CD4-positive, alpha-beta memory T cell (primary cell): ENCODE measurements around the gene ZDHHC1. TPM values are rescaled to one million over a fixed set of nuclear protein-coding genes. Genes with fewer than 3 reads are reported as not detected.

Experiments
- CTCF ChIA-PET: fragments of 350-600 bp; sonication (Branson Sonifier 250); formaldehyde crosslinking; loops from one replicate; lab custom pipeline; 2021; ENCODE audit warnings: inconsistent platforms; ENCODE audit not compliant: partially characterized antibody; lab: Charles Lee
- POLR2A ChIA-PET: fragments of 350-600 bp; sonication (Branson Sonifier 250); formaldehyde crosslinking; loops from one replicate; lab custom pipeline; 2021; ENCODE audit not compliant: partially characterized antibody; lab: Charles Lee
- DNase-seq, 5 donors: peaks; one replicate each; pipeline versions ENCODE4 v3.0.0 to v3.0.0-alpha.2; 2020 to 2022; ENCODE audit warnings: mixed read lengths in 1 of 5
- H3K27ac ChIP-seq: one replicate; pipeline ENCODE4 v1.7.0; 2013; ENCODE audit warnings: low read depth, low read length
- H3K27me3 ChIP-seq: 2 replicates; pipeline ENCODE4 v1.7.0; 2013; ENCODE audit warnings: mild to moderate bottlenecking, low read length, moderate library complexity; ENCODE audit not compliant: insufficient read depth
- H3K36me3 ChIP-seq: 2 replicates; pipeline ENCODE4 v1.7.0; 2013; ENCODE audit warnings: mild to moderate bottlenecking, low read length, moderate library complexity; ENCODE audit not compliant: insufficient read depth
- H3K4me1 ChIP-seq: 2 replicates; pipeline ENCODE4 v1.7.0; 2013; ENCODE audit warnings: mild to moderate bottlenecking, low read length, moderate library complexity; ENCODE audit not compliant: insufficient read depth
- H3K4me3 ChIP-seq, 2 donors: one replicate each; pipeline ENCODE4 v1.7.0; 2013; ENCODE audit warnings: low read length in 2 of 2, mild to moderate bottlenecking in 1 of 2
- H3K9me3 ChIP-seq, 2 donors: one replicate each; pipeline ENCODE4 v1.7.0; 2013; ENCODE audit warnings: low read length in 2 of 2, control low read depth in 1 of 2; ENCODE audit not compliant: control insufficient read depth in 1 of 2
- H3K27ac Mint-ChIP-seq, 7 donors: one replicate each; pipeline ENCODE4 v1.8.0; 2020 to 2021; ENCODE audit warnings: mixed read lengths in 7 of 7, mild to moderate bottlenecking in 6 of 7, inconsistent platforms in 3 of 7, moderate library complexity in 3 of 7
- H3K27me3 Mint-ChIP-seq, 2 donors: one replicate each; pipeline ENCODE4 v1.8.0; 2020 to 2021; ENCODE audit warnings: mixed read lengths in 2 of 2
- H3K36me3 Mint-ChIP-seq, 2 donors: one replicate each; pipeline ENCODE4 v1.8.0; 2020 to 2021; ENCODE audit warnings: mixed read lengths in 2 of 2, inconsistent platforms in 1 of 2, mild to moderate bottlenecking in 1 of 2
- H3K4me1 Mint-ChIP-seq, 4 donors: one replicate each; pipeline ENCODE4 v1.8.0; 2020 to 2021; ENCODE audit warnings: mixed read lengths in 4 of 4, mild to moderate bottlenecking in 1 of 4
- H3K4me3 Mint-ChIP-seq, 8 donors: one replicate each; pipeline ENCODE4 v1.8.0; 2020 to 2021; ENCODE audit warnings: mixed read lengths in 8 of 8, mild to moderate bottlenecking in 7 of 8, moderate library complexity in 6 of 8, inconsistent platforms in 3 of 8
- H3K9me3 Mint-ChIP-seq, 8 donors: one replicate each; pipeline ENCODE4 v1.8.0; 2020 to 2021; ENCODE audit warnings: mixed read lengths in 8 of 8, mild to moderate bottlenecking in 5 of 8, inconsistent platforms in 3 of 8, moderate library complexity in 1 of 8
- intact Hi-C: fragments of 100-400 bp; cut with micrococcal nuclease; formaldehyde crosslinking; loops from one replicate; pipeline ENCODE4 v1.15.1; 2023
- polyA plus RNA-seq, 2 donors: library from polyadenylated mRNA; unstranded; fragments of 300-500 nt; fragmentation: Illumina TruSeq; gene quantifications; one replicate each; pipeline ENCODE4 v1.2.3, GENCODE V29; 2021
- total RNA-seq, 2 experiments: library from RNA; stranded (reverse); gene quantifications; one replicate each; pipeline ENCODE4 v1.2.3, GENCODE V29; 2021

Gene ZDHHC1
- total and polyA plus RNA-seq, 4 experiments from 2014 or later, result not detected

DNA sequence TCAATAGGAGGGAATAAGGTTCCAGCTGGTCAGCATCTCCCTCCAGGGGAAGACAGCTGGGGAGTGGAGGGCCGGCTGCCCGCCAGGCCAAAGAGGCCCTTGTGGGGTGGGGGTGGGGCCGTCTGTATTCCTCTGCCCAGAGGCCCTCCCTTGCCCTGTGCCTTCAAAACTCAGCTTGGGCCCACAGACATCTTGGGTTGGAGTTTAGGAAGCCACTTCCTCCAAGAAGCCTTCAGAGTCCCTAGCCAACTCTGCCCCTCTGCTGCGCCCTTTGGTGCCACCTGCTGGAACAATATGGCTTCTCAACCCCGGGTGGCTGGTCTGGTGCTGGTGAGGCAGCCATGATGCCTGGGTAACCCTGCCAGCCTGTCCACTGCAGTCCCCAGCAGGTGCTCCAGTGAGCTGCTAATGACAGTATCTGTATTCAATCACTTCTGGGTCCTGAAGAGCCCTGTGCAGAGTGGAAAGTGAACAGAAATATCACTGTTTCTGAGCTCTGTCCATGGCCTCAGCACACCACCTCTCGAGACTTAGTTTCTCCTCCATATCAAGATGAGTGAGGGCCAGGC is 31.3 kb upstream of the ZDHHC1 start:
- CTCF ChIA-PET, result interaction anchor here (0.6 to 1.5 kb wide), 5 partner anchors 14 to 491 kb away, joined by 3 to 5 read pairs (median 4); no protein-coding TSS in a partner anchor
- Histone ChIP-seq H3K36me3 (peaks cover 10% of the 10 kb centered on the region), H3K27me3 (no peaks in the 10 kb centered on the region), H3K27ac (no peak overlapping the region), H3K4me1 (no peaks in the 10 kb centered on the region), H3K9me3 (no peaks in the 10 kb centered on the region), H3K4me3 (no peak overlapping the region)
- H3K4me1 Mint-ChIP-seq, result peaks cover 0 to 15% (median 3%) of the 10 kb centered on the region in 4 donors
- peak in 4 of 5 donors; percentile 34 to 46 (median 42) for DNase-seq
- intact Hi-C loops, result no loop called here
- H3K27ac Mint-ChIP-seq, result no peak overlapping the region
- H3K36me3 Mint-ChIP-seq, result peaks cover 11 to 56% of the 10 kb centered on the region in 2 donors
- H3K4me3 Mint-ChIP-seq, result no peak overlapping the region
- no peaks in the 10 kb centered on the region for H3K27me3 Mint-ChIP-seq
- no peaks in the 10 kb centered on the region for H3K9me3 Mint-ChIP-seq
- POLR2A ChIA-PET, result interaction anchor here (0.8 kb wide), 1 partner anchor 9 kb away, joined by 3 read pairs; no protein-coding TSS in a partner anchor

DNA sequence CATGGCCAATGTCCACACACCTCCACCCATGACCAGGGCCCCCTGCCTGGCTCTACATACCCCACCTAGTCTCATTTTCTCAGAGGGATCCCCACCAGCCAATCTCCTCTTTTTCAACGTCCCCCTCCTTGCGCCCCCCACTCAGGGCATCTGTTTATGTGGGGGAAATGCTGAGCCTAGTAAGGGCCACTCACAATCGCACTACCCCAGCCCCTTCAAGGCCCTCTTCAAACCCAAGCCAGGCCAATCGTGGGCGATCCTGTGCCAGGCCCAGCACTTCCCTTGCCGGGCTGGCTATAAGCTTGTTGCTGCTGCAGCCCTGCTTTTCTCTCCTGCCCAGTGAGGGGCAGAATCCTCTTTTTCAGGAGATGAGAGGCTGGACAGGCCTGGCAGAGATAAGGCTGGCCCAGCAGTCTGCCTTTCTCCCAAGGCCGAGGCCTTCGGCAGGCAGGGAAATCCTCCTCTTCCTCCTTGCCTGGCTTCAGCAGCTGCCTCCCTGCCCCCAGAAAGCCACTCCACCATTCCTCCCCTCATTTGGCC is 30.8 kb upstream of the ZDHHC1 start:
- no peak overlapping the region for H3K27ac ChIP-seq
- H3K27me3 ChIP-seq, result no peaks in the 10 kb centered on the region
- peaks cover 0 to under 1% (median 0%) of the 10 kb centered on the region in 8 donors for H3K9me3 Mint-ChIP-seq
- DNase-seq, result no peak
- no peaks in the 10 kb centered on the region for H3K9me3 ChIP-seq
- POLR2A ChIA-PET, result no interaction called here
- peaks cover 0 to 15% (median 3%) of the 10 kb centered on the region in 4 donors for H3K4me1 Mint-ChIP-seq
- H3K4me3 ChIP-seq, result no peak overlapping the region
- H3K27ac Mint-ChIP-seq, result no peak overlapping the region
- H3K4me1 ChIP-seq, result no peaks in the 10 kb centered on the region
- H3K36me3 ChIP-seq, result peaks cover 13% of the 10 kb centered on the region
- H3K4me3 Mint-ChIP-seq, result no peak overlapping the region
- peaks cover 11 to 56% of the 10 kb centered on the region in 2 donors for H3K36me3 Mint-ChIP-seq
- intact Hi-C loops, result no loop called here
- CTCF ChIA-PET, result interaction anchor here (0.6 to 1.5 kb wide), 4 partner anchors 19 to 490 kb away, joined by 3 to 5 read pairs (median 4); no protein-coding TSS in a partner anchor
- no peaks in the 10 kb centered on the region for H3K27me3 Mint-ChIP-seq

DNA sequence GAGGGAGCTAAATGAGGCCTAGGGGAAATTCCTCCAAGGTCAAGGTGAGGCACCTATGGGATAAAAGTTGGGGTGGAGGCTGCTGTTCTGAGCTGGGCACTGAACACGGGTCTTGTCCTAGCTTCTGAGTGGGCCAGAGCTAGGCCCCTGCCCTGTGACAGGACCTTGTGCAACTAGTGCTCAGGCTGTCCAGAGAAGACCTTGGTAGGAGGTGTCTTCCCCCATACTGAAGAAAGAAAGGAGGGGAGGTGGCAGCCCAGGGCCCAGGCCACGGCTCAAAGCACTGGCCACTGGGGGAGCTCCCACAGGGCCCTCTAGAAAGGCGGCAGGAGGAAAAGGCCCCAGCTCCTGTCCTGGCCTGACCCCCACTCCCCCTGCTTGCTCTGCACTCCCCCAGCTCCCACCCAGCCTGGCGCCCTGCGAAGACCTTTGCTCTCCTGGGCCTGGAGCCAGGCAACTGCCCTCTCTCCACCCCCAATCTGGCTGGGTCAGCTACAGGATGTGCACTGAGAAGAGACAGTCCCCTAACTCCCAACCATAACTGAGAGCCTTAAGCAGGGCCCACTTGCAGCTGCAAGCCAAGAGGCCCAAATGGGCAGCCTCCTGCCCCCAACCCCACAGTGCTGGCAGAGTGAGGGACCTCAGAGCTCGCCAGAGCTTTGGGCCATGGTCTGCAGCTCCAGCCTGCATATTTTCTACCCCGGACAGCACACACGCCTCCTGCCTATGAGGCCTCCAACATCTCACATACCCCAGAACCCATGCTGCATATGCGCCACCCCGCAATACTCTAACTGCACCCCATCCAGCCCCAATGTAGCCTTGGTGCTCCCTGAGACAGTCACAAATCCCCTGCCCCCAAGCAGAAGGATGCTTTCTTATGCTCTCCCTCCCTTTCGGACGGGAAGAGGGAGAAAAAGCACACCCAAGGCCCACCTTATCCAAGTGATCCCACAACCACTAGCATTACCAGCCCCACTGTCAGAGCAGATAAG is 29.9 kb upstream of the ZDHHC1 start:
- ChIA-PET POLR2A (no interaction called here), CTCF (interaction anchor here (0.8 kb wide), 1 partner anchor 18 kb away, joined by 3 read pairs; no protein-coding TSS in a partner anchor)
- Histone ChIP-seq H3K27ac (no peak overlapping the region), H3K4me1 (no peaks in the 10 kb centered on the region), H3K4me3 (no peak overlapping the region), H3K36me3 (peaks cover 13% of the 10 kb centered on the region), H3K9me3 (no peaks in the 10 kb centered on the region), H3K27me3 (no peaks in the 10 kb centered on the region)
- no peak for DNase-seq
- H3K27me3 Mint-ChIP-seq, result no peaks in the 10 kb centered on the region
- no peak overlapping the region for H3K4me3 Mint-ChIP-seq
- H3K9me3 Mint-ChIP-seq, result peaks cover 0 to 1% (median 0%) of the 10 kb centered on the region in 8 donors
- peak overlapping the region in 2 of 7 donors; percentile 11 to 51 for H3K27ac Mint-ChIP-seq
- H3K36me3 Mint-ChIP-seq, result peaks cover 11 to 58% of the 10 kb centered on the region in 2 donors
- peaks cover 0 to 11% (median 3%) of the 10 kb centered on the region in 4 donors for H3K4me1 Mint-ChIP-seq
- intact Hi-C loops, result no loop called here

DNA sequence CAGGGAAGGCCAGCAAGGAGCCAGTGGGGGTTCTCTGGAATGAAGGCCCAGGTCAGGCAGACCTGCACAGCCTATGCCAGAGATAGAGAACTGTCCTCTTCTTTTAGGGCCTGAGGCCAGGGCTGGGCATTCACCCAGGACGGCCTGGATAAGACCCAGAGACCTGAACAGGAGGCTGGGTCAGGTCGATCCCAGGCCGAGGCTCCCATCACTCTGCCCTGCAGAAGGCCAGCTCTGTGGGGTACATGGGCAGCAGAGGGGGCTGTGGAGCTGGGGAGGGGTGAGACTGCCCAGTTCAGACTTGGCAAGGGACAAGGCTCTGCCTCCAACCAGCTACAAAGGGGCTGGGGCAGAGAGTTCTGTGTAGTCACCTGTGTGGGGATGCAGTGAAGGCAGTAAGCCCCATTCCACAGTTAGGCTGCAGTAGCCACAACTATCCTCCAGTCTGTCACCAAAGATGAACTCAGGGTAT is 29.2 kb upstream of the ZDHHC1 start:
- peaks cover 8 to 54% of the 10 kb centered on the region in 2 donors for H3K36me3 Mint-ChIP-seq
- CTCF ChIA-PET, result no interaction called here
- no peak overlapping the region for H3K4me3 ChIP-seq
- POLR2A ChIA-PET, result no interaction called here
- no peaks in the 10 kb centered on the region for H3K4me1 ChIP-seq
- H3K4me1 Mint-ChIP-seq, result peaks cover 0 to 9% (median 1%) of the 10 kb centered on the region in 4 donors
- no peaks in the 10 kb centered on the region for H3K27me3 ChIP-seq
- no peak overlapping the region for H3K4me3 Mint-ChIP-seq
- H3K27ac Mint-ChIP-seq, result peak overlapping the region in 1 of 7 donors; percentile 56
- no peak for DNase-seq
- H3K9me3 Mint-ChIP-seq, result peaks cover 0 to 1% (median 0%) of the 10 kb centered on the region in 8 donors
- H3K27ac ChIP-seq, result no peak overlapping the region
- H3K9me3 ChIP-seq, result no peaks in the 10 kb centered on the region
- intact Hi-C loops, result no loop called here
- H3K36me3 ChIP-seq, result peaks cover 13% of the 10 kb centered on the region
- H3K27me3 Mint-ChIP-seq, result no peaks in the 10 kb centered on the region

DNA sequence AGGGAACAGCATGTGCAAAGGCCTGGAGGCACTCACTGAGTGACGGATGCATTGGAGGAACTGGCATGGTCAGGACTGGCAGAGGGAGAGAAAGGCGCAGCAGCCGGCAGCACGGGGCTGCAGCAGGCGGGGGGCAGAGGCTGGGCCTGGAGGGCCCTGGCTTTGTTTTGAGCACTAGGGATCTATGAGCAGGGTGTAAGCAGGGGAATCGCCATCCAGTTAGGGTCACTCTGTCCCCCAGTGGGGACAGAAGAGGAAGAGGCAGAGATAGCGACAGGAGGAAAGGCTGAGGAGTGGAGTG is 28.8 kb upstream of the ZDHHC1 start:
- no peaks in the 10 kb centered on the region for H3K4me1 ChIP-seq
- intact Hi-C loops, result no loop called here
- Mint-ChIP-seq H3K27me3 (no peaks in the 10 kb centered on the region), H3K27ac (peak overlapping the region in 2 of 7 donors; percentile 43 to 56), H3K36me3 (peaks cover 6 to 54% of the 10 kb centered on the region in 2 donors), H3K9me3 (peaks cover 0 to 1% (median 0%) of the 10 kb centered on the region in 8 donors), H3K4me3 (no peak overlapping the region), H3K4me1 (peaks cover 0 to 5% (median 1%) of the 10 kb centered on the region in 4 donors)
- H3K36me3 ChIP-seq, result peaks cover 13% of the 10 kb centered on the region
- POLR2A ChIA-PET, result no interaction called here
- no peak overlapping the region for H3K4me3 ChIP-seq
- H3K27ac ChIP-seq, result no peak overlapping the region
- H3K27me3 ChIP-seq, result no peaks in the 10 kb centered on the region
- H3K9me3 ChIP-seq, result no peaks in the 10 kb centered on the region
- CTCF ChIA-PET, result interaction anchor here (0.7 kb wide), 1 partner anchor 270 kb away, joined by 3 read pairs; no protein-coding TSS in a partner anchor
- no peak for DNase-seq

DNA sequence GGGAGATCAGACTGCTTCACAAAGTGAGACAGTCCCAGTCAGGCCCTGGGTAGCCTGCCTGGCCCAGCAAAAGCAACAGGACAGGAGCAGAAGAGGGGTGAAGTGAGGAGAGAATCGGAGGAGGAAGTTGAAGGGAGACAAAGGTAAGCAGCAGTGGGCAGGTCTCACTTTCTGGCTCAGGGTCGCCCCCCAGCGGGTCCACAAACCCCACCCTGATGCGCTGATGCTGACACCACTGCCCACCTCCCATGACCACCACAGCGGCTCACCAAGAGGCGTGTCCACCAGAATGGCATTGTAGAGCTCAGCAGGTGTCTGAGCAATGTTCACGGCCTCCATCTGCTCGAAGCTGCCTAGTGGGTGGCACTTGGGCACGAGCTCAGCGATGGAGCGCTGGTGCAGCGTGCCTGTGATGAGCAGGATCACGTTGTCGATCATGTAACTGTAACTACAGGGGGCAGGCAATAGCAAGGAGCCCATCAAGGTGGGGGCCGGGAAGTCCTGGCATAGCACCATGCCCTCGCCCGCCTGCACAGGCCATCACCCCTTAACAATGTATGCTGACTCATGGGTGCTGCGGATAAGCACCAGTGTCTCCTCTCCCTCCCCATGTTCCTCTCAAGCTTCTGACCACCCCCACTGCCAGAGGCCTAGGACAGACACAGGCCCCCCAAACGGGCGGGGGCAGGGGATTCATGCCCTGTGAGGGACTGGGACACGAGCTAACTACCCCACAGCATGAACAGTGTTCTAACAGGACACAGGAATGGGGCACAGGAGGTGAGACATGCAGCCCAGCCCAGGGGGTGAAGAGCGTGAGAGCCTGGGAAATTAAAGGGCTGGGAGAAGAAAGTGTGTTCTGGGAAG is 28.2 kb upstream of the ZDHHC1 start:
- CTCF ChIA-PET, result interaction anchor here (0.7 to 2.0 kb wide), 3 partner anchors 10 to 269 kb away, joined by 3 to 5 read pairs (median 3); no protein-coding TSS in a partner anchor
- Mint-ChIP-seq H3K36me3 (peaks cover 4 to 52% of the 10 kb centered on the region in 2 donors), H3K27me3 (no peaks in the 10 kb centered on the region), H3K27ac (peak overlapping the region in 1 of 7 donors; percentile 43), H3K9me3 (peaks cover 0 to 1% (median 0%) of the 10 kb centered on the region in 8 donors), H3K4me1 (peaks cover 0 to 3% (median 1%) of the 10 kb centered on the region in 4 donors), H3K4me3 (no peak overlapping the region)
- H3K36me3 ChIP-seq, result peaks cover 13% of the 10 kb centered on the region
- intact Hi-C loops, result no loop called here
- H3K4me1 ChIP-seq, result no peaks in the 10 kb centered on the region
- DNase-seq, result no peak
- H3K9me3 ChIP-seq, result no peaks in the 10 kb centered on the region
- no peaks in the 10 kb centered on the region for H3K27me3 ChIP-seq
- H3K27ac ChIP-seq, result no peak overlapping the region
- no peak overlapping the region for H3K4me3 ChIP-seq
- POLR2A ChIA-PET, result interaction anchor here (0.6 kb wide), 1 partner anchor 46 kb away, joined by 3 read pairs; no protein-coding TSS in a partner anchor
